NCI-H187 treated with DMSO at 0.1 percent for 48 hours (cell line): ENCODE measurements around the gene NRN1L.

ENCODE experiments used
- DNase-seq: peaks from one replicate; lab custom pipeline; 2025; lab: John Stamatoyannopoulos, UW

Gene NRN1L

DNA sequence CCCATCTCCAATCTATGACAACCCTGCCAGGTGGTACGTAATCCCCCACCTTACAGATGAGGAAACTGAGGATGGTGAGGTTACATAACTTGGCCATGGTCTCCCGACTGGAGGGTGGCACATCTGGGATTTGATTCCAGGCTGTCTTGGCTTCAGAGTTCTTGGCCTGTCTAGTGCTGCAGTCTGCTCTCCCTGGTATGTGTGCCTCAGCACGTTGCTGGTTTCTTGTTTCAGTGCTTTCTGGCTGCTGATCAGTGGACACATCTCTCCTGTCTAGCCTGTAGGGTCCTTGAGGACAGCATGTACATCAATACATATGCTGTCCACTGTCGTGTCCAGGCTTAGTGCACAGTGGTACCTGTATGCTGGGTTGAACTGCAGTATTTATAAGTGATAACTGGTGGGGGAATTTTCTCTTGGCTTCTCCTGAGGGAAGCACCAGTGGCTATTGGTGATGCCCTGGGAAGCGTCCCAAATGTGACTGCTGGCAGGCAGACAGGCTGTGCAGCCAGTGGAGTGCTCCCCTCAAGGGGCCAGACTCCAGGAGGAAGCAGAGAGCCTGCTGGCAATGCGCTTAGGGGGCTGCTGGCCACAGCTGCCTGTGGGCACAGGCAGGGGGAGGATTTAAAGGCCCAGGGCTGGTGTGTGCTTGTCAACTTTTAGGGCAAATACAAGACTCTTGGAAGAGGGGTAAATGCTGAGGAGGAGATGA lies 32.6 kb downstream of the NRN1L start:
- DNase-seq = no peak

DNA sequence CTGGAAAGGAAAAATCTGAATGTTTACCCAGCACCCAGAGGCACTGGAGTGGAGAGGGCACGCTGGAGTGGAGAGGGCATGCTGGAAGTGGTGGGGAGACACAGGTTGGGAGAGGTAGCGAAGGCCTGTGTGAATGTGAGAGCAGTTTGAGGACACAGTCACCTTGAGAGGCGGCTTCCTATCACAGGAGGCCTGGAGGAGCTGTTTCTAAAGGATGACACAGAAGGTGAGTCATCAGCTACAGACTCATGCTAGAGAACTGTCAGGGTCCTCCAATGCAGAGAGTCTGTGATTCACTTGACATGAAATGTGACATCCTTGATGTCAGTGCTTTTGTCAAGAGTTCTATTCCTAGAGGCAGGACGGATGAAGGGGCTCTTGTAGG lies 33.2 kb downstream of the NRN1L start:
- DNase-seq = no peak

DNA sequence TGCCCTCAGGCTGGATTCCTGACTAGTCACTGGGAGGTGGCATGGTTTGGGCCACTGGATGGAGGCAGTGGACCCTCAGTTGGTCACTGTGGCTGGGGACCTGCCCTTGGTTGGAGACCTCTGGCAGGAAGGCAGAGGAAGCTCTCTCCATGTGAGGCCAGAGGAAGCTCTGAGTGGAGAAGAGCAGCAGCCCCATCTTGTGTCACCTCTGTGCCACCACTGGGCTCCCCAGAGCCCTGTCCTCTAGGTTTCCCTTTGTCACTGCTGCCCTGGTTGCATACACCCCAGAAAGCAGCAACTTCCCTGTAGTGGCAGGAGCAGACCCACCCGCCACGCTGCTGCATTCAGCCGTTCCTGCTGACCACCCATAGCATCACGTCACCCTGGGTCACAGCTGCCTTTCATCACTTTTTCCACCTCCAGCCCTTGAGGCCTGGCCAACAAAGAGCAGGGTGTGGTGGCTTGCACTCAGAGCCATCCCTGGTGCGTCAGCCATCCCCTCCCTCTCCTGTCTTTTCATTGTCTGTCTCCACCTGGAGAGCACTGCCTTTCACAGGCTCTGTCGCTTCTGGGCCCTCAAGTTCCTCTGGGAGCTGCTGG lies 35.0 kb downstream of the NRN1L start:
- DNase-seq = no peak

DNA sequence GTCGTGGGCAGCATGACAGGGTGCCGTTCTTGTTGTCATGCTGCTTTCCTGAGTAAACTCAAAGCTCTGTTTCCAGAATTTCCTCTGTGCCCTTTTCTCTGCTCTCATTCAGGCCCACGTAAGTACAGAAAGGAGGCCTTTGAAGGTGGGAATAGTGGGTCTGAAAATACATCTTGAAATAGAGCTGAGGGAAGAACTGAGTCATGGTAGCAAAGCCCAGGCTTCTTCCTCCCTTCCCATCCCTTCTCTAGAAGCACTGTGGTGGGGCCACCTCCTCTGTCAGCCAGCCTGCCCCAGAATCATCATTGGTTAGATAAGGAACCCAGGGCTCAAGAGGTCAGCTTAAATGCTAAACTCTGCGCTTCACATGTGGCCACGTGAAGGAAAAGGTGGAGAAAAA lies 37.5 kb downstream of the NRN1L start:
- DNase-seq = no peak

DNA sequence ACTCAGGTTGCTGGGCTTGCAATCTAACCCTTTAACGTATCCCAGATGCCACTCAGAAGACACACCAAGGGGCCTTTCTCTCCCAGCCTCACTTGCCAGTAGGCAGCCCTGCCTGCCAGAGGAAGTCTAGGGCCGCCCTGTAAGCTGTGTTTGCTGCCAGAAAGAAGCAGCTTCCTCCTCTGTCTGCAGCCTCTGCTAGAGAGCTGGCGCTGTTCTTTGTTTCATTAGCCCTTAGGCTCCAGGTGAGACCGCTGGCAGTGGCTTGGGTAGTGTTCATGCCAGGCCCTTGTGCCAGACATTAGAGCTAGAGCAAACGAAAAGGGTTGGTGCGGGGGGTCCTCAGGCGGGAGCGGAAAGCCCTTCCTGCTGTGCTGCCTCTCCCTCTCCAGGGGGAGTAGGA lies 38.1 kb downstream of the NRN1L start:
- no peak for DNase-seq

DNA sequence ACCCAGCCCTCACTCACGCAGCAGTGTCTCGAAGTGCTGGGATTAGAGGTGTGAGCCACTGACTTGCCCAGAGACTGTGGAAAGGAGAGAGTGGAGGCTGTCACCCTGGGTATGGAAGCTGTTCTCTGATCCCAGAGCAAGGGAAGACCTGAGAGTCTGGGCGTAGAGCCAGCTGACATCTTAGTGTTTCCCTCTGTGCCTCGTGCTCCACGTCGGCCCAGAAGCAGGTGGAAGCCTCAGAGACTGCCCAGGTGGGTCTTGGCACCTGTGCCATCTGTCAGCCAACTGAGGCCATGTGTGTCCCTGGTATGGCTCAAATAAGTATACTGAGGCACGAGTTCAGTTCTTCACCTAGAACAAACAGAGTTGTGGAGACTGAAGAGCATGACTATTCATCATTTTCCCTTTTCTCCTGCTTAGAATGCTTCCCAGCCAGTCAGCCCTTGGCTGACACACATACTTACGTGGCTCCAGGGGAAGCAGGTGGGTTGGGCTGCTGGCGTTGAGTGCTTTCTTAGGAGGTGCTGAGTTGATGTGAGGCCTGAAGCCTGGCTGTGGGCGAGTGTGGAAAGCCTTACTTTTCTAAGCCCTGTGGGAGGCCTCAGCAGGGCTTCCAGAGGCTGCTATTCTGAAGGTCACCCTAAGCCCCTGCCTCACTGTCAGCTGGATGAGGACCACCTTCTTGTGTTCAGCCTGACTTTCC lies 38.9 kb downstream of the NRN1L start:
- no peak for DNase-seq

DNA sequence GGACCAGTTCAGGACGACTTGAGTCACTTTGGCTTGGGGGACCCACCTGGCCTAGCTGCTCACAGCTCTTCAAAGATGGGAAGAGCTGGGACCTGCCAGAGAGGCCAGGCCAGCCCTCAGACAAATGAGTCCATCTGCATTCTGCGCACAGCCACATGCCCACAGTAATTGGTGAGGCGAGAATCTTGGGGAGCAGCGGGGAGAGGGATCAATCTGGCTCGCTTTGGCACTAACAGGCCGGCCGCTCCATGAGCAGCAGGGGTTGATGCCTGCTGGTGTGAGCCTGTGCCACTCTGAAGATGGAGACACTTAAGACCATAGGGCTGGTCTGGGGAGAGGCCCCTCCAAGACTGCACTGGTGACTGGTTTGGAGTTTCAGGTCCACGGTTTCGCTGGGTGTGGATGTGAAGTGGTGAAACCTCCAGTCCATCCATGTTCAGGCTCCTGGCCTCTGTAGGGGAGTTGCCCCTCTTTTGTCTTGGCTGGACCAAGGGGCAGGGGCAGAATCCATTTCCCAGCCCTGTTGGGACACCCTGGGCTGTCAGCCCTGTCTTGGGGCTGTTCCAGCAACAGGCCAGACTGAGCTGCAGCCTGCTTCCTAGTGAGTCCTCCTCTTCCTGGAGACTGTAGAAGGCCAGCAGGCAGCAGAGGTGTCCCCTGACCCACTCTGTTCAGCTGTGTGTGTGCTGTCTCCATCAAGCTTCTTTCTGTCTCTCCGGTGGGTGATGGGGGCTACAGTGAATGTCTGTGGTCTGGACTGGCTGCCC lies 39.6 kb downstream of the NRN1L start:
- no peak for DNase-seq

DNA sequence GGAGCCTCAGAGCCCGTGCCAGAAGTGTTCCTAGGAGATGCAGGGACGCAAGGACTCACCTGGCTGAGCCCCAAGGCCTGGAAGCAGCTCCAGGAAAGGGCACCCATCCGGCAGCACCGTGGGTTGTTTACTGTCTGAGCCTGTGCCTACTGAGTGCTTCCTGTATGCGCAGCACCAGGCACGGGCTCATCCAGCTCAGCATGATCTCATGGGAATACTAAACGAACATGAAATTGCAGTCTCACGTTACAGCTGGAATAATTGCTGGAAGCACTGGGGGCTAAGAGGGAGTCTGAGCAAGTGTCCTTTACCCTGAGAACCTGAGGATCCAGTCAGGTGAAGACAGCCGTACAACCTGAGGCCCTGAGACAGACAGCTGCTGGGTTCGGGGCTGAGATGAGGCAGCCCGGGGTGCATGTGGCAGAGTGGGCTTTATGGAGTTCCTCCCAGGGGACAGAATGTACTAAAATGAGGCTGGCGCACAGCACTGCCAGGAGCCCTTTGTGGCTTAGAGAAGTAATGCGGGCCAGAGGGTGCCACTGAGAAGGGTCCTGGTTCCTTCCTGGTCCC lies 41.6 kb downstream of the NRN1L start:
- DNase-seq = no peak

DNA sequence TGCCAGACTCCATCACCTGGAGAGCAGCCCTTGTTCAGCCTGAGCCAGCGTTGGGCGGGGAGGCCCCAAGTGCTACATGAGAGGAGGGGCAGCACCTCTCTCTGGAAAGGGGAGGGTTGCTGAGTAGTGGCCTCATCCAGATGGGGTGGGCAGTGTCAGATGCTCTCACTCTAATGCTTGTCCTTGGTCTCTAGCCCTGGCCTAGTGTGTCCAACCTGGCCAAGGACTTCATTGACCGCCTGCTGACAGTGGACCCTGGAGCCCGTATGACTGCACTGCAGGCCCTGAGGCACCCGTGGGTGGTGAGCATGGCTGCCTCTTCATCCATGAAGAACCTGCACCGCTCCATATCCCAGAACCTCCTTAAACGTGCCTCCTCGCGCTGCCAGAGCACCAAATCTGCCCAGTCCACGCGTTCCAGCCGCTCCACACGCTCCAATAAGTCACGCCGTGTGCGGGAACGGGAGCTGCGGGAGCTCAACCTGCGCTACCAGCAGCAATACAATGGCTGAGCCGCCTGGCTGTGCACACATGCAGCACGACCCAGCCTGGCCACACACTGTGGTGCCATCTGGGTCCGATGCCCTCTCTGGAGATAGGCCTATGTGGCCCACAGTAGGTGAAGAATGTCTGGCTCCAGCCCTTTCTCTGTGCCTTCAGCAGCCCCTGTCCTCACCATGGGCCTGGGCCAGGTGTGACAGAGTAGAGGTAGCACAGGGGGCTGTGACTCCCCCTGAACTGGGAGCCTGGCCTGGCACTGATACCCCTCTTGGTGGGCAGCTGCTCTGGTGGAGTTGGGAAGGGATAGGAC lies 42.7 kb downstream of the NRN1L start:
- no peak for DNase-seq

DNA sequence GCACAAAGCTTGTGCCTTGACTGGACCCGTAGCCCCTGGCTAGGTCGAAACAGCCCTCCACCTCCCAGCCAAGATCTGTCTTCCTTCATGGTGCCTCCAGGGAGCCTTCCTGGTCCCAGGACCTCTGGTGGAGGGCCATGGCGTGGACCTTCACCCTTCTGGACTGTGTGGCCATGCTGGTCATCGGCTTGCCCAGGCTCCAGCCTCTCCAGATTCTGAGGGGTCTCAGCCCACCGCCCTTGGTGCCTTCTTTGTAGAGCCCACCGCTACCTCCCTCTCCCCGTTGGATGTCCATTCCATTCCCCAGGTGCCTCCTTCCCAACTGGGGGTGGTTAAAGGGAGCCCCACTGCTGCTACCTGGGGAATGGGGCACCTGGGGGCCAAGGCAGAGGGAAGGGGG lies 43.5 kb downstream of the NRN1L start:
- DNase-seq = no peak

DNA sequence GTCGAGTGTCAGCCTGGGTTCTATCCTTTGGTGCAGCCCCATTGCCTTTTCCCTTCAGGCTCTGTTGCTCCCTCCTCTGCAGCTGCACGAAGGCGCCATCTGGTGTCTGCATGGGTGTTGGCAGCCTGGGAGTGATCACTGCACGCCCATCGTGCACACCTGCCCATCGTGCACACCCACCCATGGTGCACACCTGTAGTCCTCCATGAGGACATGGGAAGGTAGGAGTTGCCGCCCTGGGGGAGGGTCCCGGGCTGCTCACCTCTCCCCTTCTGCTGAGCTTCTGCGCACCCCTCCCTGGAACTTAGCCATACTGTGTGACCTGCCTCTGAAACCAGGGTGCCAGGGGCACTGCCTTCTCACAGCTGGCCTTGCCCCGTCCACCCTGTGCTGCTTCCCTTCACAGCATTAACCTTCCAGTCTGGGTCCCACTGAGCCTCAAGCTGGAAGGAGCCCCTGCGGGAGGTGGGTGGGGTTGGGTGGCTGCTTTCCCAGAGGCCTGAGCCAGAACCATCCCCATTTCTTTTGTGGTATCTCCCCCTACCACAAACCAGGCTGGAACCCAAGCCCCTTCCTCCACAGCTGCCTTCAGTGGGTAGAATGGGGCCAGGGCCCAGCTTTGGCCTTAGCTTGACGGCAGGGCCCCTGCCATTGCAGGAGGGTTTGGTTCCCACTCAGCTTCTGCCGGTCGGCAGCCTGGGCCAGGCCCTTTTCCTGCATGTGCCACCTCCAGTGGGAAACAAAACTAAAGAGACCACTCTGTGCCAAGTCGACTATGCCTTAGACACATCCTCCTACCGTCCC lies 44.1 kb downstream of the NRN1L start:
- no peak for DNase-seq

DNA sequence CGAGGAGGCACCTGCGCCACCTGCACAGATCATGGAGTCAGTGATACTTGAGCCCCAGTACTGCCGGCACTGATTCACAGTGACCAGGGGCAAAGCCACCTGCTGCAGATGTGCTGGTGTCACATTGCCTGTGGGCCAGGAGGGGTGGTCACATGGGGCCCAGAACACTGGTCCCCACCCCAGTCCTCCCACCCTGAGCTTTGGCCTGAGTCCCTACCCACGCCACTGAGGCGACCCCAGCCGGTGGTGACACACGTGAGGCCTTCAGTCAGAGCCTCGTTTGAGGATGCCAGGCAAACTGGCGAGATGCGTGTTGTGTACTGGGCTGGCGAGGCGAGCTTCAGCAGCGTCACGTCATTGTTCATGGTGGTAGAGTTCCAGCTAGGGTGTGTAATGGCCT lies 45.5 kb downstream of the NRN1L start:
- no peak for DNase-seq

DNA sequence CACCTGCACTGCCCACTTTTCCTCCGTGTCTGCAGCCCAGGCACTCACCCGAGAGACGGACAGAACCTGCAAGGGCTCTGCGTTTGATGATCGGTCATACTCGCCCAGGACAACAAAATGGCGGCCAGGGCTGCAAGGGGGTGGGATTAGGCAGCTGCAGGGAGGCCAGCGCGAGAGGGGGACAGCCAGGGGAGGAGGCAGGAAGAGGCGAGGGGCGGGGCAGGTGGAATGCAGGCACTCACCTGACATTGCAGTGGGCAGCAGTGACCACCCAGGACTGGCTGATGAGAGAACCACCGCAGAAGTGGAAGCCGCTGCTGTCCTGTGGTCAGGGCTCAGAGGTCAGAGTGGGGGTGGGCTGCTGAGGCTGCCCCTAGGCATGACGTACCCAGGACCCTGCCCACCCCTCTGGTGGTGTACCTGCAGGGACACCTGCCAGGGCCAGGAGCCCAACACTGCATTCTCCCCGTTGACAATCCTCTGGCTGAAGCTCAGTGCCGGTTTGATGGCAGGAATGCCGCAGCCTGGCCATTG lies 46.1 kb downstream of the NRN1L start:
- no peak for DNase-seq

DNA sequence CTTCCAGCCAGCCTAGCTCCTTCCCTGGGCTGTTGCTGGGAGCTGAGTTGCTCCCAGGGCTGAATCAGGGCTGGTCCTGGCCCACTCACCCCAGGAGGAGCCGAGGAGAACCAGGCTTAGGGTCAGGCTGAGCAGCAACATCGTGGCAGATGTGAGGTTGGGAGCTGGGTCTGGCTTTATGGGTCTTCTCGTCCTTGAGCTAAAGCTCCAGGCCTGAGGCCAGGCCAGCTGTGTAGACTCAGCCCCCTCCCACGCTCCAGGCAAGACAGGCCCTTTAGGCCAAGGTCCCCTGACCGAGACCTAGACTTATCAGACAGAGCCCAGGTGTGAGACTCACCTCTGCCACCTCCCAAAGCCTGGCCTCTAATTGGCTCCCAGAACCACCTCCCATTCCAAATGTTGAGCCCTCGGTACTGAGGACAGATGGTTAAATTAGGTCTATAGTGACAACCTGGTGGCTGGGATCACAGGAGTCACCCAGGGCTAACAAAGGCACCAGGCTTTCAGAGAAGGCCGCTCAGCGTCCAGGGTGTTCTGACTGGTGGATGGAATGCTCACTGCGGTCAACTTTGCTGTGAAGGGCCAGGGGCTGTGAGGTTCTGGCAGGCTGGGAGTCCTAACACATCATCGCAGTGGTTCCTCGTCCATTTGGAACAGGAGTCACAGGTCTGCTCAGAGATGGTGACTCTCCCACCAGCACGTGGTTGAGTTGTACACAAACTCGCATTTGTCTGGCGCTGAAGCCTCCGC lies 47.2 kb downstream of the NRN1L start, which contains the start of gene CTRL:
Gene CTRL (minus strand): TSS at position 151 of the 750 bp plus-strand sequence. CDS start 10 bp downstream, at position 141.
- DNase-seq = no peak

DNA sequence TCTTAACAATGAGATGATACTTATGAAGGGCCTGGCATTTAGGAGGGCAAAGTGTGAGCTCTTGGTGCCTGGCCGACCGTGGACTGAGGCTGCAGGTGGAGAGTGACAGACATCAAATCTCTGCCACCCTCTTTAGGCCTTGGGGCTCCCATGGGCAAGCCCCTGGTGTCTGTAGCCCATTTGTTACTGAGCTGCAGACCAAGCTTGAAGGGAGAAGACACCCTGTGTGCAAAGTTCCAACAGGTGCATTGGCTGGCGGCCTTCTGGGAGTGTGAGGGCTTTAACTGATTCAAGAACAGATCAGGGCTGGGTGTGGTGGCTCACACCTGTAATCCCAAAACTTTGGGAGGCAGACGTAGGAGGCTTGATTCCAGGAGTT lies 47.8 kb downstream of the NRN1L start:
- no peak for DNase-seq

DNA sequence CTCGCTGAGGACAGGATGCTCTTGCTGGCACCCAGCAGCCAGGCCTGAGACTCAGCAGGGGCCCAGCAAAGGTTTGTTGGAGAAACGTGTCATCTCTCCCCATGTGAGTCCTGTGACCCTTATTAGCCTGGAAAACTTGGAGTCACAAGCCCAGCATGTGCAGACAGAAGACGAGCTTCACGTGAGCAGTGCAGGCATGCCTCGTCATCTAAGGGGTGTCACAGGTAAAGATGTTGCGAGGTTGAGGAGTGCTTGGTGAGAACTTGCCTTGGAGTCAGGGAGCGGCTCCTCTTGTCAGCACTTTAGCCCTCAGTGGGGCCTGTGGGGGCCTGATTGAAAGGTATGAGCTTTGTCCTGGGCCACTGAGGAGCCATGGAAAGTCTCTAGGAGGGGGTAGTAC lies 49.1 kb downstream of the NRN1L start:
- no peak for DNase-seq

DNA sequence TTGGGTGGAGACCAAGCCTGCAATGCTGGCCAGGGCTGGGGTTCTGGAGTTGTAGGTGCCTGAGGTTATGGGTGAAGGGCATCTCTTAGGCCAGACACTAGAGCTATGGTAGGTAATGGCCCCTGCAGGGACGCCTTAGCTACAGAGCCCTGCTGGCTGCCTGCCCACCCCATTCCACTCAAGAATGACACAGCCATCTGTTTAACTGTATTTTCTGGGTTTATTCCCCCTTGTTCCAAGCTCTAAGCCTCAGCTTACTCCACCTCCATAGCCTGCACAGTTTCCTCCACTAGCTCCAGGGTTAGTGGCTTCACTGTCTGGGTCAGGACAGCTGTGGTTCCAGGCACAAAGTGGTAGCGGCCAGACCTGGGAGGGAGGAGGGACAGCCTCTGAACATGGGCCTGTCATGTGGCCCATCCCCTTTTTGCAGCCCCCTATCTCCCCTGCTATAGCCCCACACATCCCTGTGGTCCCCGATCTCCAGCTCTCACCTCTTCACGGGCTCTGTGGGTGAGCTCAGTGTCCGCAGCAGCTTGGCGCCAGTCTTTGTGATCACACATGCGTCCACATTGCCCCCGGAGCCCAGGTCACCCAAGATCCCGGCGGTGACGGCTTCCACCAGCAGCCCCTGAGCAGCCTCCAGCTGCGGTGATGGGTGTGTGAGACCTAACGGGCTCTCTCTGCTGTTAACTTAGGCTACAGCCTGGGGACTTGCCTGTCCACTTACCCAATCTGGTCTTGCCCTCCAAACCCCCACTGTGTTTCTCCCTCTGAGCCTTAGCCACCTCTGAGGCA lies 49.8 kb downstream of the NRN1L start:
- DNase-seq = no peak

DNA sequence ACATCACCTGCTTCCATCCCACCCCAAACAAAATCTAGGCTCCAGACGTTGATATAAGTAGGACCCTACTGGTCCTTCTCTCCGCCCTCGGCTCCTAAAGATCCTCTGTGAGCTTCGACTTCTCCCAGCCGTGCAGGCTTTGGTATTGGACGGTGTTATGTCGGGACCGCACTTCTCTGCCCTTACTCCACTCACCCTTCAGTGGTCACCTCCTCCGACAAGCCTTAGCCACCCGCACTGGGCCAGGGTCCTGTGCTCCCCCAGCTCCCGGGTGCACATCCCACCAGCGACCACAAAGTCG lies 50.4 kb downstream of the NRN1L start:
- DNase-seq = no peak
